Suprapubic skin (tissue), 3 donors: ENCODE measurements around the gene TNNT2.

Experiments
- POLR2A ChIP-seq, 2 donors: fragments of 450-650 bp; IDR thresholded peaks; one replicate each; pipeline ENCODE4 v1.6.1; 2017; ENCODE audit warnings: antibody characterized with exemption in 2 of 2, mild to moderate bottlenecking in 2 of 2, moderate library complexity in 2 of 2
- TF ChIP-seq, protein P1 (sequence below), 2 donors: fragments of 200-600 bp in 1 of 2; fragments of 450-650 bp in 1 of 2; sonication (generic) in 1 of 2; IDR thresholded peaks; one replicate each; pipeline ENCODE4 v1.5.1; 2016 to 2019; ENCODE audit warnings: antibody characterized with exemption in 2 of 2, mild to moderate bottlenecking in 1 of 2, moderate library complexity in 1 of 2

DNA sequence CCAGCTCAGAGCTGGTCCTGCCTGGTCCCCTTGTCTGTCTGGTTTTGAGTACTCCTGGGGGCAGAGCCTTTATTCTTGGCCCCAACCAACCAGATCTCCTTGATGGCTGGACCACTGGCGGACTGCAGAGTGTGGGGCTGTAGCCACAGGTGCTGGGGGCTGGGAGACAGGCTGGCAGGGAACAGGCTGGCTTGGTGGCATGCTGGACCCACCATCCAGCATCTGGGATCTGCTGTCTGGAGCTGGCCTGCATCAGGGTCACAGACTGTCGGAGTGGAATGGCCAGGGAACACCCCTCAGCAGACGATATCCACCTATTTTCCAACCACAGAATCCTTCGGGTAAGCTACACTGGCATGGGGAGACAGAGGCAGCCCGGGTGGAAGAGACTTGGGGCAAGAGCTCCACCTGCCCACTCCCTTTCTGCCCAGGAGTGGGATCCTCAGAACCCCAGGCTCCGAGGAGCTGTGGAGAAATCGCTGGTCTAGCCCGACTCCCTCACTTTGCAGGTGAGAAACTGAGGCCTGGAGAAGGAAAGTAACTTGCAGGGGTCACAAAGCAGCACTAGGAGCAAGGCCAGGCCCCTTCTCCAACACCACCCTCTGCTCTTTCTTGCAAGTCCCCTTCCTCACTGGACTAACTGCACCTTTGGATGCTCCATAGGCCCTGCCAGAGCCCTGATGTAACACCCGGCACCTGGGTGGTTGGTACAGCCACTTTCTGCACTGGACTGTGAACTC, 40.6 kb downstream of the TNNT2 start:
- TF ChIP-seq, protein P1, sequence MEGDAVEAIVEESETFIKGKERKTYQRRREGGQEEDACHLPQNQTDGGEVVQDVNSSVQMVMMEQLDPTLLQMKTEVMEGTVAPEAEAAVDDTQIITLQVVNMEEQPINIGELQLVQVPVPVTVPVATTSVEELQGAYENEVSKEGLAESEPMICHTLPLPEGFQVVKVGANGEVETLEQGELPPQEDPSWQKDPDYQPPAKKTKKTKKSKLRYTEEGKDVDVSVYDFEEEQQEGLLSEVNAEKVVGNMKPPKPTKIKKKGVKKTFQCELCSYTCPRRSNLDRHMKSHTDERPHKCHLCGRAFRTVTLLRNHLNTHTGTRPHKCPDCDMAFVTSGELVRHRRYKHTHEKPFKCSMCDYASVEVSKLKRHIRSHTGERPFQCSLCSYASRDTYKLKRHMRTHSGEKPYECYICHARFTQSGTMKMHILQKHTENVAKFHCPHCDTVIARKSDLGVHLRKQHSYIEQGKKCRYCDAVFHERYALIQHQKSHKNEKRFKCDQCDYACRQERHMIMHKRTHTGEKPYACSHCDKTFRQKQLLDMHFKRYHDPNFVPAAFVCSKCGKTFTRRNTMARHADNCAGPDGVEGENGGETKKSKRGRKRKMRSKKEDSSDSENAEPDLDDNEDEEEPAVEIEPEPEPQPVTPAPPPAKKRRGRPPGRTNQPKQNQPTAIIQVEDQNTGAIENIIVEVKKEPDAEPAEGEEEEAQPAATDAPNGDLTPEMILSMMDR (IDR thresholded peaks at IDR 0.05), result no peak
- no peak for TF ChIP-seq POLR2A (IDR thresholded peaks at IDR 0.05)
